CD4-positive, alpha-beta T cell (primary cell): ENCODE measurements around the gene LCE6A. TPM values are rescaled to one million over a fixed set of nuclear protein-coding genes. Genes with fewer than 3 reads are reported as not detected.

Experiments
- ATAC-seq: fragments of 200-7000 bp; cut with Tn5 transposase; one replicate; pipeline ENCODE4 v1.10.0; 2022; ENCODE audit warnings: mild to moderate bottlenecking; ENCODE audit not compliant: poor library complexity
- CTCF ChIA-PET: fragments of 350-600 bp; sonication (Branson Sonifier 250); formaldehyde crosslinking; loops from one replicate; lab custom pipeline; 2021; ENCODE audit warnings: antibody characterized with exemption, inconsistent platforms; lab: Charles Lee
- POLR2A ChIA-PET: fragments of 350-600 bp; sonication (Branson Sonifier 250); formaldehyde crosslinking; loops from one replicate; lab custom pipeline; 2021; ENCODE audit warnings: antibody characterized with exemption, inconsistent platforms; lab: Charles Lee
- DNase-seq, 14 experiments: peaks; one replicate each; pipeline ENCODE4 v3.0.0-alpha.2; 2013 to 2020; ENCODE audit warnings: mixed read lengths in 2 of 14
- H3K27ac ChIP-seq, 2 donors: one replicate each; pipeline versions ENCODE4 v1.5.1 to v1.7.0; 2013; ENCODE audit warnings: low read length in 2 of 2, low read depth in 1 of 2, mild to moderate bottlenecking in 1 of 2
- H3K27me3 ChIP-seq, 2 experiments: 1 replicate in 1 of 2; 2 replicates in 1 of 2; pipeline versions ENCODE4 v1.6.1 to v1.7.0; 2013; ENCODE audit warnings: low read length in 2 of 2, control low read depth in 1 of 2, mild to moderate bottlenecking in 1 of 2, moderate library complexity in 1 of 2; ENCODE audit not compliant: insufficient read depth in 2 of 2, control insufficient read depth in 1 of 2
- H3K36me3 ChIP-seq: one replicate; pipeline ENCODE4 v1.6.1; 2013; ENCODE audit warnings: low read length, control low read depth; ENCODE audit not compliant: insufficient read depth
- H3K4me1 ChIP-seq: one replicate; pipeline ENCODE4 v1.6.1; 2013; ENCODE audit warnings: low read length, control low read depth; ENCODE audit not compliant: insufficient read depth
- H3K4me3 ChIP-seq: one replicate; pipeline ENCODE4 v1.5.1; 2013; ENCODE audit warnings: mild to moderate bottlenecking, low read length, moderate library complexity
- H3K9me3 ChIP-seq, 2 experiments: 1 replicate in 1 of 2; 2 replicates in 1 of 2; pipeline versions ENCODE4 v1.6.1 to v1.7.0; 2013; ENCODE audit warnings: low read length in 2 of 2, mild to moderate bottlenecking in 2 of 2, control low read depth in 1 of 2, moderate library complexity in 1 of 2; ENCODE audit not compliant: control insufficient read depth in 1 of 2, insufficient read depth in 1 of 2
- H3K27ac Mint-ChIP-seq: one replicate; pipeline ENCODE4 v1.8.0; 2020; ENCODE audit warnings: mixed read lengths
- H3K27me3 Mint-ChIP-seq: one replicate; pipeline ENCODE4 v1.8.0; 2021; ENCODE audit warnings: mixed read lengths
- H3K36me3 Mint-ChIP-seq: one replicate; pipeline ENCODE4 v1.8.0; 2021; ENCODE audit warnings: low read depth, mixed read lengths
- H3K4me1 Mint-ChIP-seq: one replicate; pipeline ENCODE4 v1.8.0; 2021; ENCODE audit warnings: low read depth, mixed read lengths
- H3K4me3 Mint-ChIP-seq: one replicate; pipeline ENCODE4 v1.8.0; 2020; ENCODE audit warnings: mild to moderate bottlenecking, mixed read lengths
- H3K9me3 Mint-ChIP-seq: one replicate; pipeline ENCODE4 v1.8.0; 2020; ENCODE audit warnings: mixed read lengths
- intact Hi-C, 2 experiments: fragments of 100-400 bp; cut with DNase I in 1 of 2; cut with micrococcal nuclease in 1 of 2; formaldehyde crosslinking; loops; one replicate each; pipeline versions ENCODE4 v1.15.1 to v1.9.0; 2023 to 2025; cut with DNase I, micrococcal nuclease
- total RNA-seq, 174 experiments: library from RNA in 2 of 174; stranded (reverse) in 2 of 174; gene quantifications; one replicate each; pipeline ENCODE4 v1.2.3 and lab custom pipeline; 2021 to 2026
- TF ChIP-seq, protein P1 (sequence below): fragments of 200-600 bp; IDR thresholded peaks from one replicate; pipeline ENCODE4 v1.8.0; 2022; ENCODE audit warnings: antibody characterized with exemption, mild to moderate bottlenecking

The LCE6A gene
- total RNA-seq, 2 experiments from 2014 or later, result not detected

DNA sequence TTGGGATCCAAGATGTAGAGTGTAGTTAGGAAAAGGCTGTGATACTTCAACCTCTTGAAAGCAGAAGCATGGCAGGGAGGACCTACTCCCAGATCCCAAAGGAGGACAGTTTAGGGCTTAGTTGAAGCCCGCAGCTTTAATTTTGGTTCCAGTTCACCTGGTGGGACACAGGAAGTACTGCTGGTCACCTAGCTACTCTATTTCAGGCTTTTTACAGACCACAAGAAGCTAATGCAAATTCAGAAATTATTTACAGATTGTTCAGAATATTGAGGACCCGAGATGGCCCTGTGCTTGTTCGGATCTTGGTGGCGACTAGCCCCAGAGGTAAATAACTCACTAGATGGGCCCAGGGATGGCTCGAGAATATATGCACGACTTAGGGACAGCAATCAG, 29.1 kb downstream of the LCE6A start:
- peaks cover 0 to 3% of the 10 kb centered on the region in 2 experiments for H3K9me3 ChIP-seq
- no peak for DNase-seq
- peaks cover 18% of the 10 kb centered on the region for H3K27me3 Mint-ChIP-seq
- no peaks in the 10 kb centered on the region for H3K4me1 Mint-ChIP-seq
- intact Hi-C loops, result loop anchor here in 1 of 2 experiments (2.0 kb wide), 1 partner anchor 401 kb away; no protein-coding TSS in a partner anchor
- no peaks in the 10 kb centered on the region for H3K36me3 Mint-ChIP-seq
- CTCF ChIA-PET, result interaction anchor here (0.6 kb wide), 1 partner anchor 42 kb away, joined by 3 read pairs; no protein-coding TSS in a partner anchor
- peaks cover 0 to 6% of the 10 kb centered on the region in 2 experiments for H3K27me3 ChIP-seq
- TF ChIP-seq, protein P1, sequence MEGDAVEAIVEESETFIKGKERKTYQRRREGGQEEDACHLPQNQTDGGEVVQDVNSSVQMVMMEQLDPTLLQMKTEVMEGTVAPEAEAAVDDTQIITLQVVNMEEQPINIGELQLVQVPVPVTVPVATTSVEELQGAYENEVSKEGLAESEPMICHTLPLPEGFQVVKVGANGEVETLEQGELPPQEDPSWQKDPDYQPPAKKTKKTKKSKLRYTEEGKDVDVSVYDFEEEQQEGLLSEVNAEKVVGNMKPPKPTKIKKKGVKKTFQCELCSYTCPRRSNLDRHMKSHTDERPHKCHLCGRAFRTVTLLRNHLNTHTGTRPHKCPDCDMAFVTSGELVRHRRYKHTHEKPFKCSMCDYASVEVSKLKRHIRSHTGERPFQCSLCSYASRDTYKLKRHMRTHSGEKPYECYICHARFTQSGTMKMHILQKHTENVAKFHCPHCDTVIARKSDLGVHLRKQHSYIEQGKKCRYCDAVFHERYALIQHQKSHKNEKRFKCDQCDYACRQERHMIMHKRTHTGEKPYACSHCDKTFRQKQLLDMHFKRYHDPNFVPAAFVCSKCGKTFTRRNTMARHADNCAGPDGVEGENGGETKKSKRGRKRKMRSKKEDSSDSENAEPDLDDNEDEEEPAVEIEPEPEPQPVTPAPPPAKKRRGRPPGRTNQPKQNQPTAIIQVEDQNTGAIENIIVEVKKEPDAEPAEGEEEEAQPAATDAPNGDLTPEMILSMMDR, result no peak
- no peak overlapping the region for H3K4me3 ChIP-seq
- no peak overlapping the region for H3K27ac Mint-ChIP-seq
- POLR2A ChIA-PET, result no interaction called here
- H3K36me3 ChIP-seq, result no peaks in the 10 kb centered on the region
- no peaks in the 10 kb centered on the region for H3K4me1 ChIP-seq
- H3K9me3 Mint-ChIP-seq, result no peaks in the 10 kb centered on the region
- no peak for ATAC-seq
- no peak overlapping the region for H3K4me3 Mint-ChIP-seq
- H3K27ac ChIP-seq, result no peak overlapping the region

DNA sequence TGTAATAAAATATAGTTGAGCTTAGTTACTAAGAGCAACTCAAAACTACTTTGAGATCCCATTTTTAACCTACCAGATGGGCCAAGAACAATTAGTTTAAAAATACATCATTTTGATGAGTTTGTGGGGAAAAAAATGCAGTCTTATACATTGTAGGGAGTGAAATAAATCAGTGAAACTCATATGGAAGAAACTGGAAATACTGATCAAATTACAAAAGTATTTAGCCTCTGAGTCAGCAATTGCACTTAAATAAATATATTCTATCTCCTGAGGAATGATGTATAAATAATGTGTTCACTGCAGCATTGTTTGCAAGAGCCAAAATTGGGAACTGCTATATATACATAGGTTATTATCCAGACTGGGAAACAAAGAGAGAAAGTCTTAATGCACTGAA, 30.8 kb downstream of the LCE6A start:
- DNase-seq, result no peak
- no peak for ATAC-seq
- no peak overlapping the region for H3K4me3 Mint-ChIP-seq
- H3K9me3 ChIP-seq, result peaks cover 0 to 3% of the 10 kb centered on the region in 2 experiments
- no peaks in the 10 kb centered on the region for H3K36me3 Mint-ChIP-seq
- no peak overlapping the region for H3K4me3 ChIP-seq
- H3K36me3 ChIP-seq, result no peaks in the 10 kb centered on the region
- no peaks in the 10 kb centered on the region for H3K9me3 Mint-ChIP-seq
- H3K27me3 Mint-ChIP-seq, result peaks cover 18% of the 10 kb centered on the region
- no peak overlapping the region for H3K27ac Mint-ChIP-seq
- TF ChIP-seq, protein P1, result no peak
- no peaks in the 10 kb centered on the region for H3K4me1 Mint-ChIP-seq
- ChIA-PET POLR2A (no interaction called here), CTCF (no interaction called here)
- intact Hi-C loops, result no loop called here
- no peak overlapping the region for H3K27ac ChIP-seq
- H3K4me1 ChIP-seq, result no peaks in the 10 kb centered on the region
- no peaks in the 10 kb centered on the region for H3K27me3 ChIP-seq

DNA sequence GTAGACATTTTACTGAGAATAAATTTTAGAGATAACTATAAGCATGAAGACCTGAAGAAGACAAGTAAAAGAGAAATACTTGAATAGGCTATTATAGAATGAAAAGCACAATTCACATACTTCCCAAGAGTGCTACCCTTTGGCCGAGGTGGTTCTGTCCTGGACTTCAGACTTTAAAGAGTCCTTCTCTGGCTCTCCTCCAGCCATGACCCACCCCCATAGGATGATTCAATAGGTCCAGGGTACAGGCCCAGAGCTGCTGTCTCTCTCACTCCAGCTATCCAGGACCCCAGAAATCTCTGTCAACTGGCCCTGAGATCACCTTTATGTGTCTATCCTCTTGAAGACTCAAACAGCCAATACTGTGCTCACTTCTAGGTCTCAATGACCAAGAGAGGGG, 34.2 kb downstream of the LCE6A start:
- H3K4me1 Mint-ChIP-seq, result no peaks in the 10 kb centered on the region

More for the DNA sequence above, 34.2 kb downstream of the LCE6A start:
- no peaks in the 10 kb centered on the region for H3K36me3 ChIP-seq
- H3K4me3 ChIP-seq, result no peak overlapping the region
- H3K27ac ChIP-seq, result no peak overlapping the region
- CTCF ChIA-PET, result no interaction called here
- H3K27me3 Mint-ChIP-seq, result peaks cover 9% of the 10 kb centered on the region
- TF ChIP-seq, protein P1, result no peak
- no peak for DNase-seq
- H3K27me3 ChIP-seq, result no peaks in the 10 kb centered on the region
- H3K4me3 Mint-ChIP-seq, result no peak overlapping the region
- H3K27ac Mint-ChIP-seq, result no peak overlapping the region
- no peaks in the 10 kb centered on the region for H3K4me1 ChIP-seq
- intact Hi-C loops, result no loop called here
- no peak for ATAC-seq
- H3K9me3 Mint-ChIP-seq, result no peaks in the 10 kb centered on the region
- H3K36me3 Mint-ChIP-seq, result no peaks in the 10 kb centered on the region
- POLR2A ChIA-PET, result no interaction called here
- no peaks in the 10 kb centered on the region for H3K9me3 ChIP-seq
